Peyer's patch (tissue), 4 donors: ENCODE measurements around the gene GOLGA6L24. TPM values are rescaled to one million over a fixed set of nuclear protein-coding genes. Genes with fewer than 3 reads are reported as not detected.
A peak's percentile ranks its signal among the peaks of the same experiment; 100 is the strongest.
"Not testable (repeated sequence)": the region's sequence is repeated elsewhere in the genome, so short reads cannot be mapped to it uniquely, and the experiment has no call there.

Source experiments
- DNase-seq, 3 donors: peaks; one replicate each; pipeline ENCODE4 v3.0.0-alpha.2; 2017 to 2019
- H3K27ac ChIP-seq, 4 donors: fragments of 200-600 bp; sonication (generic); one replicate each; pipeline ENCODE4 v1.5.1; 2016 to 2019
- H3K27me3 ChIP-seq, 2 donors: fragments of 200-600 bp; sonication (generic); one replicate each; pipeline ENCODE4 v1.5.1; 2019
- H3K36me3 ChIP-seq, 3 donors: fragments of 200-600 bp; sonication (generic); one replicate each; pipeline ENCODE4 v1.5.1; 2016 to 2019
- H3K4me1 ChIP-seq, 4 donors: fragments of 200-600 bp; sonication (generic); one replicate each; pipeline ENCODE4 v1.5.1; 2016 to 2019
- H3K4me3 ChIP-seq, 4 donors: fragments of 200-600 bp; sonication (generic); 1 replicate in 3 of 4; 2 replicates in 1 of 4; pipeline ENCODE4 v1.5.1; 2016 to 2019; ENCODE audit warnings: mild to moderate bottlenecking in 1 of 4
- H3K9me3 ChIP-seq, 4 donors: fragments of 200-600 bp; sonication (generic); one replicate each; pipeline ENCODE4 v1.5.1; 2016 to 2019; ENCODE audit warnings: mild to moderate bottlenecking in 1 of 4
- total RNA-seq, 4 donors: library from RNA; depleted of rRNA; stranded (reverse); fragments of >200 nt; gene quantifications; one replicate each; pipeline ENCODE4 v1.1.0, GENCODE V29; 2016

The GOLGA6L24 gene, protein sequence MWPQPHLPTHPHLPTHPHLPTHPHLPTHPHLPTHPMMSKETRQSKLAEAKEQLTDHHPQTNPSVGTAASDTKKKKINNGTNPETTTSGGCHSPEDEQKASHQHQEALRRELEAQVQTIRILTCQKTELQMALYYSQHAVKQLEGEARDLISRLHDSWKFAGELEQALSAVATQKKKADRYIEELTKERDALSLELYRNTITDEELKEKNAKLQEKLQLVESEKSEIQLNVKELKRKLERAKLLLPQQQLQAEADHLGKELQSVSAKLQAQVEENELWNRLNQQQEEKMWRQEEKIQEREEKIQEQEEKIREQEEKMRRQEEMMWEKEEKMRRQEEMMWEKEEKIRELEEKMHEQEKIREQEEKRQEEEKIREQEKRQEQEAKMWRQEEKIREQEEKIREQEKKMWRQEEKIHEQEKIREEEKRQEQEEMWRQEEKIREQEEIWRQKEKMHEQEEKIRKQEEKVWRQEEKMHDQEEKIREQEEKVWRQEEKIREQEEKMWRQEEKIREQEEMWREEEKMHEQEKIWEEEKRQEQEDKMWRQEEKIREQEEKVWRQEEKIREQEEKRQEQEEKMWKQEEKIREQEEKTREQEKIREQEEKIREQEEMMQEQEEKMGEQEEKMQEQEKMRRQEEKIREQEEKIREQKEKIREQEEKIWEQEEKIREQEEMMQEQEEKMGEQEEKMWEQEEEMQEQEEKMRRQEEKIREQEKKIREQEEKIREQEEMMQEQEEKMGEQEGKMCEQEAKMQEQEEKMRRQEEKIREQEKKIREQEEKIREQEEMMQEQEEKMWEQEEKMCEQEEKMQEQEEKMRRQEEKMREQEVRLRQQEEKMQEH
- not detected for total RNA-seq

DNA sequence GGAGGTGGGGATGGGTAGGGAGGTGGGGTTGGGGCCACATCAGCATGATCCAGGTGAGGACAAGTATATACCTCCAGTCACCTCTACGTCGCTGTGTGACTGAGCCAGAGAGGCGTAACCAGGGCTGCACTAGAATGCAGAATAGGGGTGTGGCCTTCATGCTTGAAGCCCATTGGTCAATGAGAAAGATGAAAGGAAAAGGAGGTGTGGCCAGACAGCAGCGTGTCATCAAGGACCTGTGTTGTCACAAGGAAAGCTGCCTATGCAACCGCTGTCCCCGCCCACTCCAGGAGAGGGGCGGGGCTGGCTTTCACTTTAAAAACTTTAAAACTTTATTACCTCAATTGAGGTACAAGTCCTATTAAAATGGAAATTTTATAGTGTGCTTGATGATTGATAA, at the start of gene GOLGA6L24:
TSS of gene GOLGA6L24 (minus strand) at position 101 of the 400 bp plus-strand sequence. CDS start at position 40, 61 bp downstream.
- not testable (repeated sequence) for H3K36me3 ChIP-seq, H3K4me1 ChIP-seq, H3K27ac ChIP-seq, DNase-seq, H3K27me3 ChIP-seq, H3K4me3 ChIP-seq, H3K9me3 ChIP-seq

DNA sequence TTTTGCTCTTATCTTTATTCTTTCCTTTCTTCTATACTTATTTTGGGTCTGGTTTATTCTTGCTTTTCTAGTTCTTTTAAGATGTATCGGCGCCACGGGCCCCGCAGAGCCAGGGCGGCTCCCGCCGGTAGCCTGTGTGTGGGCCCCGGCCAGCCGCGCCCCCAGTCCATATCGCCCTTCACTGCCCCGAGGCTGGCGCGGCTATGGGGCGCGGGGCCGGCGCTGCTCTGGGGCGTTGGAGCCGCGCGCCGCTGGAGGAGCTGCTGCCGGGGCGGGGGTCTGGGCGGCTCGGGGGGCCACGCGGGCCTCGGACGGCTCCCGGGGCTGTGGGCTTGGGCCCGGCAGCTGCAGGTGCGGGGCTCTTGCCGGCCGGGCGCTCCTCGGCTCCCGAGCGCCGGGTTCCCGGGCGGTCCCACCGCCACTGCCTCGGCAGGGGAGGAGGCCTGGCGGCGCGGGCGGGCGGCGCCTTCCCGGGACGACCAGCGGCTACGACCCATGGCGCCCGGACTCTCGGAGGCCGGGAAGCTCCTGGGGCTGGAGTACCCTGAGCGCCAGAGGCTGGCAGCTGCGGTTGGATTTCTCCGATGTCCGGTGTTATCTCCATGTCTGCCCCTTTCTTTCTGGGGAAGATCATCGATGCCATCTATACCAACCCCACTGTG, 45.0 kb upstream of the GOLGA6L24 start:
- not testable (repeated sequence) for H3K4me1 ChIP-seq, H3K9me3 ChIP-seq, H3K27me3 ChIP-seq, H3K36me3 ChIP-seq, H3K27ac ChIP-seq, H3K4me3 ChIP-seq, DNase-seq

DNA sequence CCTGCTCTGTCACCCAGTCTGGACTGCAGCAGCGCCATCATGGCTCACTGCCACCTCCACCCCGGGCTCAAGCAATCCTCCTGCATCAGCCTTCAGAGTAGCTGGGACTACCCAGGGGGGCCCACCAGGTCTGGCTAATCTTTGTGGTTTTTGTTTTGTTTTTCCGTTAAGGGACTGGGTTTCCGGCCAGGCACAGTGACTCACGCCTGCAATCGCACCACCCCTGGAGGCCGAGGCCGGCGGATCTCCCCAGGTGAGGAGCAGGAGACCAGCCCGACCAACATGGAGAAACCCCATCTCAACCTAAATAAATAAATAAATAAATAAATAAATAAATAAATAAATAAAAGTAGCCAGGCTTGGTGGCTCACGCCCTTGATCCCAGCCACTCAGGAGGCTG, 38.1 kb upstream of the GOLGA6L24 start:
- not testable (repeated sequence) for H3K4me3 ChIP-seq, H3K27ac ChIP-seq, H3K27me3 ChIP-seq, H3K9me3 ChIP-seq, H3K4me1 ChIP-seq, H3K36me3 ChIP-seq, DNase-seq

GRCh38 chr15:28380053-28380452, 22.2 kb upstream of the GOLGA6L24 start:
- not testable (repeated sequence) for H3K27me3 ChIP-seq, H3K9me3 ChIP-seq, H3K27ac ChIP-seq, H3K36me3 ChIP-seq, H3K4me1 ChIP-seq, H3K4me3 ChIP-seq, DNase-seq

DNA sequence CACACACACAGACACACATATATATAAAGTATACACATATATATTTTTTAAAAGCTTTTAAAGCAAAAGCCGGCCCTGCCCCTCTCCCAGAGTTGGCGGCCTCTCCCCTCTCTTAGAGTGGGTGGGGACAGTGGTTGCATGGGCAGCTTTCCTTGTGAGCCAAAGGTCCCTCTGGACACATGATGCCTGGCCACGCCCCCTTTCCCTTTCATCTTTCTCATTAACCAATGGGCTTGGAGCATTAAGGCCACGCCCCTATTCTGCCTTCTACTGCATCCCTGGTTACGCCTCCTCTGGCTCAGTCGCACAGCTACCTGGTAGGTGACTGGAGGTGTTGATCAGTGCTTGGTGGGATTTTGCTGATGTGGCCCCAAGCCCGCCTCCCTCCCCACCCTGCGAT, 20.5 kb upstream of the GOLGA6L24 start, which contains the start of gene GOLGA8F:
TSS of gene GOLGA8F (plus strand) at position 301 of the 400 bp plus-strand sequence. CDS start at position 399, 98 bp downstream.
- not testable (repeated sequence) for H3K27ac ChIP-seq, DNase-seq, H3K9me3 ChIP-seq, H3K36me3 ChIP-seq, H3K4me1 ChIP-seq, H3K4me3 ChIP-seq, H3K27me3 ChIP-seq

- not testable (repeated sequence) for DNase-seq, H3K4me3 ChIP-seq, H3K27ac ChIP-seq, H3K36me3 ChIP-seq, H3K9me3 ChIP-seq, H3K4me1 ChIP-seq, H3K27me3 ChIP-seq
These were observed 7.6 kb upstream of the GOLGA6L24 start for GRCh38 chr15:28365502-28365901.

DNA sequence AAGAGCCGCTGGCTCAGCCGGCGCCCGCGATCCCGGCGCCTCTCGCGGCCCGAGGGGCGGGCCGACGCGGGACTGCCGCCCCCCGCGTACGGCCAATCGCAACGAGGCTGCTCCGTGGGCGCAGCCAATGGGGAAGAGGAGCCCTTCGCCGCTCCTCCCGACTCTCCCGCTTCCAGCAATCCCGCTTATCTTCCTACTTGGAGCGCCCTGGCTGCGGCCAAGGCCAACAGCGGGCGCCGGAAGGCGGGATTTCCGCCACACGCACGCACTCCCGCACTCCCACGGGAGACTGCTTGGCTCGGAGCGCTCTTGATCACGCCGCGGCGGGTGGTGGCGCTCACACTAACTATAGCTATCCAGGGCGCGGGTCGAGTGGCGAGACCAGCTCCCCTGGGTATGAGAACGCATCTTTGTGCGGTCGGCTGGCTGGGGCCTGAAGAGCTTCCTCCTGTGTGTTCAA, 35.7 kb downstream of the GOLGA6L24 start, which contains the start of gene HERC2:
TSS of gene HERC2 (minus strand) at position 51 of the 460 bp plus-strand sequence. CDS start 746 bp downstream, outside the sequence.
- H3K27me3 ChIP-seq, DNase-seq, H3K4me1 ChIP-seq, H3K36me3 ChIP-seq, H3K9me3 ChIP-seq: not testable (repeated sequence)
- peak within 1 kb of the TSS in 1 of 4 donors; percentile 46 for H3K27ac ChIP-seq
- peak within 1 kb of the TSS in 3 of 4 donors; percentile 33 to 48 (median 46) for H3K4me3 ChIP-seq

GRCh38 chr15:28321358-28322078, 36.4 kb downstream of the GOLGA6L24 start:
- not testable (repeated sequence) for H3K27me3 ChIP-seq, H3K36me3 ChIP-seq, H3K4me1 ChIP-seq, H3K9me3 ChIP-seq, DNase-seq
- H3K4me3 ChIP-seq, result peak overlapping the region in 3 of 4 donors; percentile 33 to 48 (median 46)
- H3K27ac ChIP-seq, result peak overlapping the region in 1 of 4 donors; percentile 46

- not testable (repeated sequence) for H3K27me3 ChIP-seq, H3K4me3 ChIP-seq, H3K36me3 ChIP-seq, H3K27ac ChIP-seq, H3K4me1 ChIP-seq, DNase-seq, H3K9me3 ChIP-seq
These were observed 38.2 kb downstream of the GOLGA6L24 start for GRCh38 chr15:28319725-28320124.

- not testable (repeated sequence) for H3K27me3 ChIP-seq, H3K9me3 ChIP-seq
- H3K36me3 ChIP-seq, result peaks cover 0 to 10% (median 0%) of the 10 kb centered on the region in 3 donors
These were observed 39.1 kb downstream of the GOLGA6L24 start for GRCh38 chr15:28318828-28319227.

GRCh38 chr15:28318122-28318521, 39.8 kb downstream of the GOLGA6L24 start:
- H3K4me3 ChIP-seq, H3K9me3 ChIP-seq, H3K27ac ChIP-seq, H3K27me3 ChIP-seq, DNase-seq, H3K4me1 ChIP-seq: not testable (repeated sequence)
- H3K36me3 ChIP-seq, result peaks cover 0 to 10% (median 0%) of the 10 kb centered on the region in 3 donors

More at GRCh38 chr15:28318828-28319227, 39.1 kb downstream of the GOLGA6L24 start:
- DNase-seq, H3K4me3 ChIP-seq, H3K4me1 ChIP-seq, H3K27ac ChIP-seq: not testable (repeated sequence)

DNA sequence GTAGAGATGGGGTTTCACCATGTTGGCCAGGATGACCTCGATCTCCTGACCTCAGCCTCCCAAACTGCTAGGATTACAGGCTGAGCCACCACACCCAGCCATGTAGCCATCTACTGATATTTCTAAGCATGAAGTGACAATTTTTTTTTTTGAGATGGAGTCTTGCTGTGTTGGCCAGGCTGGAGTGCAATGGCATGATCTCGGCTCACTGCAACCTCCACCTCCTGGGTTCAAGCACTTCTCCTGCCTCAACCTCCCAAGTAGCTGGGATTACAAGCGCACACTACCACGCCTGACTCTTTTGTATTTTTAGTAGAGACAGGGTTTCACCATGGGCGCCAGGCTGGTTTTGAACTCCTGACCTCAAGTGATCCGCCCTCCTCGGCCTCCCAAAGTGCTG, 40.9 kb downstream of the GOLGA6L24 start:
- not testable (repeated sequence) for DNase-seq, H3K4me1 ChIP-seq, H3K27ac ChIP-seq, H3K4me3 ChIP-seq, H3K9me3 ChIP-seq, H3K27me3 ChIP-seq
- peaks cover 0 to 10% (median 0%) of the 10 kb centered on the region in 3 donors for H3K36me3 ChIP-seq

GRCh38 chr15:28310454-28310853, 47.4 kb downstream of the GOLGA6L24 start:
- H3K27ac ChIP-seq, H3K27me3 ChIP-seq, H3K4me3 ChIP-seq, H3K9me3 ChIP-seq, DNase-seq, H3K4me1 ChIP-seq: not testable (repeated sequence)
- H3K36me3 ChIP-seq, result peaks cover 0 to 10% (median 0%) of the 10 kb centered on the region in 3 donors

DNA sequence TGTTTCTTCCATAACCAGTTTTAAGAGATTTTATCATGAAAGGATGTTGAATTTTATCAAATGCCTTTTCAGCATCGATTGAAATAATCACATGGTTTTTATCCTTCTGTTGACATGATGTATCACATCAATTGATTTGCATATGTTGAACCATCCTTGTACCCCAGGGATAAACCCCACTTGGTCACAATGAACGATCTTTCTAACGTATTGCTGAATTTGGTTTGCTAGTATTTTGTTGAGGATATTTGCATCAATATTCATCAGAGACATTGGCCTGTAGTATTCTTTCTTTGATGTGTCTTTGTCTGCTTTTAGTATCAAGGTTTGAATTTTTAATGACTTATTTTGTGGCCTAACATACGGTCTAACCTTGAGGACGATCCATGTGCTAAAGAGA, 49.2 kb downstream of the GOLGA6L24 start:
- not testable (repeated sequence) for H3K27ac ChIP-seq, DNase-seq, H3K9me3 ChIP-seq, H3K27me3 ChIP-seq, H3K36me3 ChIP-seq, H3K4me1 ChIP-seq, H3K4me3 ChIP-seq
